PC-3 (cell line): ENCODE results near the gene ACTN1. TPM values are rescaled to one million over a fixed set of nuclear protein-coding genes. Genes with fewer than 3 reads are reported as not detected.

Source experiments
- ATAC-seq: fragments of 200-7000 bp; cut with Tn5 transposase; 2 replicates; pipeline ENCODE4 v1.9.1; 2020; ENCODE audit warnings: mild to moderate bottlenecking, moderate library complexity
- BruUV-seq: library from RNA; stranded (reverse); fragments of 400-500 nt; replicated peaks from 2 replicates; lab custom pipeline; 2021; lab: Mats Ljungman, UMichigan
- CTCF ChIA-PET: fragments of 300-600 bp; sonication (Branson Sonifier 250); formaldehyde crosslinking; loops from one replicate; lab custom pipeline; 2022; ENCODE audit warnings: antibody characterized with exemption; lab: Charles Lee
- POLR2A ChIA-PET: fragments of 300-600 bp; sonication (Branson Sonifier 250); formaldehyde crosslinking; loops from one replicate; lab custom pipeline; 2022; ENCODE audit warnings: antibody characterized with exemption; ENCODE audit not compliant: unreplicated experiment; lab: Charles Lee
- DNase-seq: peaks from one replicate; pipeline ENCODE4 v3.0.0-alpha.2; 2015
- H2AFZ ChIP-seq: fragments of 300-600 bp; sonication (generic); 2 replicates; pipeline ENCODE4 v1.6.0; 2016; ENCODE audit warnings: antibody characterized with exemption, low read length
- H3F3A ChIP-seq: fragments of 300-600 bp; sonication (generic); one replicate; pipeline ENCODE4 v1.6.0; 2017; ENCODE audit warnings: antibody characterized with exemption, low read length, control low read depth, mild to moderate bottlenecking; ENCODE audit not compliant: unreplicated experiment
- H3K27ac ChIP-seq: fragments of 300-600 bp; sonication (generic); 2 replicates; pipeline ENCODE4 v1.5.1; 2016; ENCODE audit warnings: mild to moderate bottlenecking, low read length
- H3K27me3 ChIP-seq: fragments of 300-600 bp; sonication (generic); 2 replicates; pipeline ENCODE4 v1.6.1; 2016; ENCODE audit warnings: low read length, mixed read lengths
- H3K36me3 ChIP-seq: fragments of 300-600 bp; sonication (generic); 2 replicates; pipeline ENCODE4 v1.6.1; 2016; ENCODE audit warnings: low read depth, mixed run types, low read length, mixed read lengths
- H3K4me1 ChIP-seq: fragments of 300-600 bp; sonication (generic); 2 replicates; pipeline ENCODE4 v1.5.1; 2016; ENCODE audit warnings: low read length; ENCODE audit not compliant: insufficient read depth
- H3K4me2 ChIP-seq: fragments of 300-600 bp; sonication (generic); 2 replicates; pipeline ENCODE4 v1.6.0; 2016; ENCODE audit warnings: low read length
- H3K4me3 ChIP-seq: fragments of 300-600 bp; sonication (generic); 2 replicates; pipeline ENCODE4 v1.5.1; 2016; ENCODE audit warnings: mild to moderate bottlenecking, low read length, mixed read lengths
- H3K79me2 ChIP-seq: fragments of 300-600 bp; sonication (generic); 2 replicates; pipeline ENCODE4 v1.6.1; 2017; ENCODE audit warnings: low read length, mixed read lengths
- H3K9ac ChIP-seq: fragments of 300-600 bp; sonication (generic); 2 replicates; pipeline ENCODE4 v1.6.0; 2016; ENCODE audit warnings: mild to moderate bottlenecking, low read length
- H3K9me2 ChIP-seq: fragments of 300-600 bp; sonication (generic); replicated peaks from 2 replicates; pipeline ENCODE4 v1.6.1; 2016; ENCODE audit warnings: mixed run types, low read length, mixed read lengths
- H3K9me3 ChIP-seq: fragments of 300-600 bp; sonication (generic); 2 replicates; pipeline ENCODE4 v1.6.1; 2016; ENCODE audit warnings: low read length, mixed read lengths
- H4K20me1 ChIP-seq: fragments of 300-600 bp; sonication (generic); 2 replicates; pipeline ENCODE4 v1.6.1; 2016; ENCODE audit warnings: low read length, mixed read lengths
- CTCF ChIP-seq: fragments of 300-600 bp; sonication (generic); conservative IDR thresholded peaks from 2 replicates; pipeline ENCODE4 v1.5.1; 2017; ENCODE audit warnings: antibody characterized with exemption, low read depth, mild to moderate bottlenecking, low read length
- EZH2 ChIP-seq: fragments of 300-600 bp; sonication (generic); IDR thresholded peaks from one replicate; pipeline ENCODE4 v1.6.1; 2017; ENCODE audit warnings: antibody characterized with exemption, mild to moderate bottlenecking, low read length; ENCODE audit not compliant: unreplicated experiment
- EZH2phosphoT487 ChIP-seq: fragments of 300-600 bp; sonication (generic); IDR thresholded peaks from 2 replicates; pipeline ENCODE4 v1.6.1; 2018; ENCODE audit warnings: mild to moderate bottlenecking, antibody characterized with exemption, low read length, borderline replicate concordance
- intact Hi-C: fragments of 100-400 bp; cut with micrococcal nuclease; formaldehyde crosslinking; loops from 2 replicates; pipeline ENCODE4 v1.9.0; 2023
- total RNA-seq: library from RNA; depleted of rRNA; stranded (reverse); fragments of >200 nt; gene quantifications from 2 replicates; pipeline ENCODE4 v1.2.3, GENCODE V29; 2014

ACTN1 gene
- total RNA-seq, 1 experiment from 2014 or later: 303 TPM

- CTCF ChIA-PET: no interaction called here
- Histone ChIP-seq H3K27ac (no peak overlapping the region), H3K9me3 (no peaks in the 10 kb centered on the region), H3K27me3 (no peaks in the 10 kb centered on the region), H3K4me3 (no peak overlapping the region), H3F3A (no peaks in the 10 kb centered on the region), H3K9ac (no peak overlapping the region), H3K4me1 (no peaks in the 10 kb centered on the region), H4K20me1 (peaks cover 96% of the 10 kb centered on the region), H3K36me3 (peaks cover 52% of the 10 kb centered on the region), H3K4me2 (no peak overlapping the region), H3K79me2 (peaks cover 99% of the 10 kb centered on the region), H3K9me2 (no peaks in the 10 kb centered on the region), H2AFZ (no peak overlapping the region)
- intact Hi-C loops: no loop called here
- BruUV-seq: no TSS peak
- DNase-seq (no peak), ATAC-seq (no peak)
- POLR2A ChIA-PET: interaction anchor here (0.7 kb wide), 1 partner anchor 48 kb away, joined by 8 read pairs; no protein-coding TSS in a partner anchor
- TF ChIP-seq CTCF (no peak), EZH2phosphoT487 (no peak), EZH2 (no peak)
Observed at GRCh38 chr14:68929623-68930307, 49.3 kb downstream of the ACTN1 start.

GRCh38 chr14:68928770-68929550 lies 50.1 kb downstream of the ACTN1 start:
- H3K9me2 ChIP-seq: no peaks in the 10 kb centered on the region
- peaks cover 96% of the 10 kb centered on the region for H4K20me1 ChIP-seq
- ChIA-PET CTCF (no interaction called here), POLR2A (no interaction called here)
- DNase-seq (no peak), ATAC-seq (no peak)
- no peaks in the 10 kb centered on the region for H3K9me3 ChIP-seq
- TF ChIP-seq CTCF: no peak
- TF ChIP-seq EZH2phosphoT487: no peak
- TF ChIP-seq EZH2: no peak
- H3K79me2 ChIP-seq: peaks cover 99% of the 10 kb centered on the region
- no peak overlapping the region for H2AFZ ChIP-seq
- H3K4me1 ChIP-seq: no peaks in the 10 kb centered on the region
- no peaks in the 10 kb centered on the region for H3K27me3 ChIP-seq
- no peaks in the 10 kb centered on the region for H3F3A ChIP-seq
- intact Hi-C loops: no loop called here
- BruUV-seq: no TSS peak
- peaks cover 58% of the 10 kb centered on the region for H3K36me3 ChIP-seq
- H3K4me3 ChIP-seq: no peak overlapping the region
- H3K27ac ChIP-seq: no peak overlapping the region
- no peak overlapping the region for H3K9ac ChIP-seq
- no peak overlapping the region for H3K4me2 ChIP-seq
